GF-D8 (cell line): Measurements from ENCODE around the gene UBXN7.
"Not testable (repeated sequence)": the region's sequence is repeated elsewhere in the genome, so short reads cannot be mapped to it uniquely, and the experiment has no call there.

ENCODE experiments used
- DNase-seq: peaks from one replicate; lab custom pipeline; 2025; lab: John Stamatoyannopoulos, UW

Gene UBXN7, protein sequence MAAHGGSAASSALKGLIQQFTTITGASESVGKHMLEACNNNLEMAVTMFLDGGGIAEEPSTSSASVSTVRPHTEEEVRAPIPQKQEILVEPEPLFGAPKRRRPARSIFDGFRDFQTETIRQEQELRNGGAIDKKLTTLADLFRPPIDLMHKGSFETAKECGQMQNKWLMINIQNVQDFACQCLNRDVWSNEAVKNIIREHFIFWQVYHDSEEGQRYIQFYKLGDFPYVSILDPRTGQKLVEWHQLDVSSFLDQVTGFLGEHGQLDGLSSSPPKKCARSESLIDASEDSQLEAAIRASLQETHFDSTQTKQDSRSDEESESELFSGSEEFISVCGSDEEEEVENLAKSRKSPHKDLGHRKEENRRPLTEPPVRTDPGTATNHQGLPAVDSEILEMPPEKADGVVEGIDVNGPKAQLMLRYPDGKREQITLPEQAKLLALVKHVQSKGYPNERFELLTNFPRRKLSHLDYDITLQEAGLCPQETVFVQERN

GRCh38 chr3:196432137-196432879 lies at the start of gene UBXN7:
UBXN7 (minus strand) TSS chr3:196432427; CDS start chr3:196432399, 28 bp downstream.
- peak; percentile 75 for DNase-seq

- DNase-seq = no peak
Measured at GRCh38 chr3:196477678-196478077, 45.5 kb upstream of the UBXN7 start.

GRCh38 chr3:196472286-196472685 lies 40.1 kb upstream of the UBXN7 start:
- DNase-seq = no peak

DNA sequence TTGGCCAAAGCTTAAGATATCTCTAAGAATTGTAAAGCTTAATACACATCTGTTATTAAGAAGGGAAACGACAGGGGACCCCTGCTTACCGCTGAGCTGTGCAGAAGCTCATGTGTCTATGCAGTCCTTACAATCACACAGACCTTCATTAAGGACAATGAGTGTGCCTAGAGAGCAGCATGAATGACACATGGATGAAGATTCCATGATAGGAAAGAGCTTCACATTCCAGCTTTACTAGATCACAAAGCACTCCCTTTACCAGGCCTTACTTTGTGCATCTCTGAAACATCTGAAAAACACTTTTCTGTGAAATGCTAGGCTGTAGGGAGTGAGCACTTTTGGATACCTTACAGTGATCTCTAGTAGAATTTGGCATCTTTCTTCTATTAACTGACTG lies 39.3 kb upstream of the UBXN7 start:
- DNase-seq = no peak

DNA sequence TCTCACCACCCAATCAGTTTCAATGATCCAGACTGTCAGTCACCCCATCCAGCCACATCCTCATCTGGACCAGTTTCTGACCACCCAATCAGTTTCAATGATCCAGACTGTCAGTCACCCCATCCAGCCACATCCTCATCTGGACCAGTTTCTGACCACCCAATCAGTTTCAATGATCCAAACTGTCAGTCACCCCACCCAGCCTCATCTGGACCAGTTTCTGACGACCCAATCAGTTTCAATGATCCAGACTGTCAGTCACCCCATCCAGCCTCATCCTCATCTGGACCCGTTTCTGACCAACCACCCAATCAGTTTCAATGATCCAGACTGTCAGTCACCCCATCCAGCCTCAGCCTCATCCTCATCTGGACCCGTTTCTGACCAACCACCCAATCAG lies 38.0 kb upstream of the UBXN7 start:
- not testable (repeated sequence) for DNase-seq

DNA sequence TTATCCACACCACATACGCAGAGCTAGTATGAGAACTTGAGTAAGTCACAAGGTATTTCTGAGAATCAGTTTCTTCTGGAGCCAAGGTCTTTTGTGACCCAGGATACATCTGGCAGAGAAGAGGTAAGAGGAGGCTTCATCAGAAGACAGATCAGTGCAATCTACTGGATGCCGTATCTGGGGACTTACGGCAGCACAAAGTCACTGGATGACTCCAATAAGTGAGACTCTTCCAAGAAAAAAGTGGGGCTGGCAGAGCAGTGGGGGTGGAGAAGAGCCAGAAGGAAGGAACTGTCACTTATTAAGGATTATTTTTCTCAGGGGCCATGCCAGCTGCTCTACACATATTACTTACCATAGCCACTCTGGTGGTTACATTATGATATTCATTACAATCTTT lies 31.6 kb upstream of the UBXN7 start:
- DNase-seq = no peak

DNA sequence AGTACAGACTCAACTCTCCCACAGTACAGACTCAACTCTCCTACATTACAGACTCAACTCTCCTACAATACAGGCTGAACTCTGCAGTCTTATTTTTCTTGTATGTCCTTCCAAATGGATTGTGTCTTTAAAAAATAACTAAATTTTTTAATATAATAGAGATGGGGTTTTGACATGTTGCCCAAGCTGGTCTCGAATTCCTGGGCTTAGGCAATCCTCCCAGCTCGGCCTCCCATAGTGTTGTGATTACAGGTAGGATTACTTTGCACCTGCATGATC lies 31.2 kb upstream of the UBXN7 start:
- DNase-seq = no peak

DNA sequence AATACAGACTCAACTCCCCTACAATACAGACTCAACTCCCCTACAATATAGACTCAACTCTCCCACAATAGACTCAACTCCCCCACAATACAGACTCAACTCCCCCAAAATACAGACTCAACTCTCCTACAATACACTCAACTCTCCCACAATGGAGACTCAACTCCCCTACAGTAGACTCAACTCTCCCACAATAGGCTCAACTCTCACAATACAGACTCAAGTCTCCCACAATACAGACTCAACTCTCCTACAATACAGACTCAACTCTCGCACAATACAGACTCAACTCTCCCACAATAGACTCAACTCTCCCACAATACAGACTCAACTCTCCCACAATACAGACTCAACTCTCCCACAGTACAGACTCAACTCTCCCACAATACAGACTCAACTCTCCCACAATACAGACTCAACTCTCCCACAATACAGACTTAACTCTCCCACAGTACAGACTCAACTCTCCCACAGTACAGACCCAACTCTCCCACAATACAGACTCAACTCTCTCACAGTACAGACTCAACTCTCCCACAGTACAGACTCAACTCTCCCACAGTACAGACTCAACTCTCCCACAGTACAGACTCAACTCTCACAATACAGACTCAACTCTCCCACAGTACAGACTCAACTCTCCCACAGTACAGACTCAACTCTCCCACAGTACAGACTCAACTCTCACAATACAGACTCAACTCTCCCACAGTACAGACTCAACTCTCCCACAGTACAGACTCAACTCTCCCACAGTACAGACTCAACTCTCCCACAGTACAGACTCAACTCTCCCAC lies 30.7 kb upstream of the UBXN7 start:
- DNase-seq = not testable (repeated sequence)

- no peak for DNase-seq
Measured at GRCh38 chr3:196458063-196458462, 25.8 kb upstream of the UBXN7 start.

- peak; percentile 77 for DNase-seq
Measured at GRCh38 chr3:196457470-196457869, 25.2 kb upstream of the UBXN7 start.

GRCh38 chr3:196454935-196455334 lies 22.7 kb upstream of the UBXN7 start:
- no peak for DNase-seq

GRCh38 chr3:196445391-196445790 lies 13.2 kb upstream of the UBXN7 start:
- DNase-seq = not testable (repeated sequence)

DNA sequence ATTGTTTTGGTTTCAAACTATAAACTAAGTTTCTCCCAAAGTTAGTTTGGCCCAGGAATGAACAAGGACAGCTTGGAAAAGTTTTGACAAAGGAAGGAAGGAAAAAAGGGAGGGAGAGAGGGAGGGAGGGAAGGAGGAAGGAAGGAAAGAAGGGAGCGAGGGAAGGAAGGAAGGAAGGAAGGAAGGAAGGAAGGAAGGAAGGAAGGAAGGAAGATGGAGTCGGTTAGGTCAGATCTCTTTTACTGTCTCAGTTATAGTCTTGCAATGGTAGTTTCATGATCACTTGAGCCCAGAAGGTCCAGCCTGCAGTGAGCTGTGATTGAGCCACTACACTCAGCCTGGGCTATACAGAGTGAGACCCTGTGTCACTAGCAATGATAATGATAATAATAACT lies 12.3 kb upstream of the UBXN7 start:
- DNase-seq = no peak

DNA sequence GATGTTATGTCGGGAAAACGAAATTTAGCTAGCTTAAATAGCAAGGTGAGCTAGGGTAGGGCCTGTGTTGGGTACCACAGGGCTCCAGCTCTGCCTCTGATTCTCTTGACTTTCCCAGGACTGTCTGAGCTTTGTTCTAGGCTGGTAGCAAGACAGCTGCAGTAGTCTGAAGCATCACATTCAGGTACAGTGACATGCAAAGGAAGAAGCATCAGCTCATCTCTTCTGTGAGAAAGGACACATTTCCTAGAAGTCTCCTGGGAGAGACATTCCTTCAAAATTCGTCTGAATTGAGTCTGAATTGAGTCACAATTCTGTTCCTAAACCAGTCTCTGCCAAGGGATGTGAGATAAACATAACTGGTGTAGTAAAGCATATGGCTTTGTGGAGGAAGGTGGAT lies 8.5 kb upstream of the UBXN7 start:
- DNase-seq = no peak

DNA sequence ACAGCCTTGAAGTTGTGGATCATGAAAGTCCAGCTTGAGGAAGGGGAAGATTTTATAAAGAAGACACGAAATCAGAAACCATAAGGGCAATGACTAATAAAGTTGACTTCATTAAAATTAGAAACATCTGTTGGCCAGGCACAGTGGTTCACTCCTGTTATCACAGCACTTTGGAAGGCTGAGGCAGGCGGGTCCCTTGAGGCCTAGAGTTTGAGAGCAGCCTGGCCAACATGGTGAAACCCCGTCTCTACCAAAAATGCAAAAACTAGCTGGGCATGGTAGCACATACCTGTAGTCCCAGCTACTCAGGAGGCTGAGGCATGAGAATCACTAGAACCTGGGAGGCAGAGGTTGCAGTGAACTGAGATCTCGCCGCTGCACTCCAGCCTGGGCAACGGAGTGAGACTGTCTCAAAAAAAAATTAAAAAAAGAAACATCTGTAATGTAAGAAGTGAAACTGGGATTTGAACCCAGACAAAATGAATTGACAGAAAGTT lies 7.9 kb upstream of the UBXN7 start:
- no peak for DNase-seq

DNA sequence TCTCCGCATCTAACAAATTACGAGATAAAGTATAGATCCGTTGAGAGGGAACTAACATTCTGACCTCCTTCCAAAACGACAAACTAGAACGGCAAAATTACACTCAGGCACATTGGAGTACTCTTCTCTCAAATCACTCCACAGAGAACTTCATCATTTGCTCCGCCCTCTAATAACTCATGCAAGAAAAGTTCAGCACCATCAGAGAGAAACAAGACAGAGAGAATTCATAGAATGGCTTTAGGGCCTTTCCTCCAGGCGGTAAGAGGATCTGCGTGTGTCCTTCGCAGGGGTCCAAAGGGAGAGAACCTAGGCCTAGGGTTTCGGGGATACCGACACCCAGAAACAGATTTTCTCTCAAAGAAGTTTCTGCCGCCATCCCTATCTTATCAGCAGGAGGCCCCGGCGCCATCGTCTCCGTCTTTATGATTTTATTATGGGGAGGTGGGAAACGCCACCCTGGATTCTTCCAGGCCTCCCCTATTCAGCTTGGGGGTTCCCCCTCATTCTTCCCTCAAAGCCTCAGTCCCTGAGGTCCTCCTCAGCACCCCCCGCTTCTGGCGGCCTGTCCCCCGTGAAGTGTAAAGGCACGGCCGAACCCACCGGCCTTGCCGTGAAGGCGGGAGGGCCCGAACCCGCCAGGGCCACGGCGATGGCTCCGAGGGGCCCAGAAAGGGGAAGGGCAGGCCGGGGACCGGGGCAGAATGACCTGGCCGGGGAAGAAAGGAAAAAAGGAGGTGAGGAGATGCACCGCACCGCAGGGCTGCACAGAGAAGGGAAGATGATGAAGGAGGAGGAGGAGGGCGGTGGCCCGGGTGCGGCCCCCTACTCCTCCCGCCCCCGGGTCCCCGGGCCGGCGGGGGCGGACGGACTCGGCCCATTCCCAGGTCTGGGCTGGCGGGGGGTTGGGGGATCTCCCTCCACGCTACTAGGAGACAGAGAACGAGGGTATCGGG lies 768 bp downstream of the UBXN7 start:
- peak; percentile 44 for DNase-seq

DNA sequence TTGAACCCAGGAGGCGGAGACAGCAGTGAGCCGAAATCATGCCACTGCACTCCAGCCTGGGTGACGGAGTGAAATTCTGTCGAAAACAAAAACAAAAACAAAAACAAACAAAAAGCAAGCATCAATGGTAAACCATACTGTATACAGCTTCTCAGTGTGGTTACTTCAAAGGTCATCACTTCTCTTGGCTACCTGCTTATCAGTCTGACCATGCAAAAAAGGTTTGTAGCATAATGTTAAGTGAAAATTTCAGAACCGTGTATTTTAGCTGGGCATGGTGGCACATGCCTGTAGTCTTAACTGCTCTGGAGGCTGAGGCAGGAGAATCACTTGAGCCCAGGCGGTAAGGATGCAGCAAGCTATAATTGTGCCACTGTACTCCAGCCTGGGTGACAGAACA lies 4.2 kb downstream of the UBXN7 start:
- no peak for DNase-seq

GRCh38 chr3:196424421-196424820 lies 7.8 kb downstream of the UBXN7 start:
- DNase-seq = not testable (repeated sequence)

- DNase-seq = no peak
Measured at GRCh38 chr3:196423044-196423781, 9.0 kb downstream of the UBXN7 start.

GRCh38 chr3:196421668-196422067 lies 10.6 kb downstream of the UBXN7 start:
- not testable (repeated sequence) for DNase-seq

- no peak for DNase-seq
Measured at GRCh38 chr3:196419386-196419785, 12.8 kb downstream of the UBXN7 start.
